Activated CD8-positive, alpha-beta T cell treated with anti-CD3 and anti-CD28 coated beads, Interleukin-2, amount 10 ng/mL, durations not matched to agents 7 days and 5 days (primary cell): Measurements from ENCODE around the gene SLAMF6. TPM values are rescaled to one million over a fixed set of nuclear protein-coding genes. Genes with fewer than 3 reads are reported as not detected.
A peak's percentile ranks its signal among the peaks of the same experiment; 100 is the strongest.

Experiments
- ATAC-seq: fragments of 150-1000 bp; cut with Tn5 transposase; one replicate; pipeline ENCODE4 v1.10.0; 2021; ENCODE audit warnings: moderate library complexity
- CTCF ChIA-PET: fragments of 350-600 bp; sonication (Branson Sonifier 250); formaldehyde crosslinking; loops from one replicate; lab custom pipeline; 2021; ENCODE audit warnings: antibody characterized with exemption; lab: Charles Lee
- POLR2A ChIA-PET: fragments of 350-600 bp; sonication (Branson Sonifier 250); formaldehyde crosslinking; loops from one replicate; lab custom pipeline; 2021; ENCODE audit warnings: antibody characterized with exemption; lab: Charles Lee
- DNase-seq: peaks from one replicate; pipeline ENCODE4 v3.0.0-alpha.2; 2020
- H3K27ac Mint-ChIP-seq: one replicate; pipeline ENCODE4 v1.8.0; 2021; ENCODE audit warnings: mild to moderate bottlenecking, mixed read lengths
- H3K27me3 Mint-ChIP-seq: one replicate; pipeline ENCODE4 v1.8.0; 2021; ENCODE audit warnings: low read depth, mixed read lengths
- H3K36me3 Mint-ChIP-seq: one replicate; pipeline ENCODE4 v1.8.0; 2021; ENCODE audit warnings: low read depth, mixed read lengths
- H3K4me1 Mint-ChIP-seq: one replicate; pipeline ENCODE4 v1.8.0; 2021; ENCODE audit warnings: low read depth, mixed read lengths
- H3K4me3 Mint-ChIP-seq: one replicate; pipeline ENCODE4 v1.8.0; 2021; ENCODE audit warnings: mild to moderate bottlenecking, mixed read lengths
- H3K9me3 Mint-ChIP-seq: one replicate; pipeline ENCODE4 v1.8.0; 2022; ENCODE audit warnings: mixed read lengths; ENCODE audit not compliant: insufficient read depth
- total RNA-seq, 2 experiments: library from RNA; stranded (reverse); gene quantifications; one replicate each; pipeline ENCODE4 v1.2.3, GENCODE V29; 2021

Gene SLAMF6
- total RNA-seq, 2 experiments from 2014 or later = 23.9 to 24.7 TPM

DNA sequence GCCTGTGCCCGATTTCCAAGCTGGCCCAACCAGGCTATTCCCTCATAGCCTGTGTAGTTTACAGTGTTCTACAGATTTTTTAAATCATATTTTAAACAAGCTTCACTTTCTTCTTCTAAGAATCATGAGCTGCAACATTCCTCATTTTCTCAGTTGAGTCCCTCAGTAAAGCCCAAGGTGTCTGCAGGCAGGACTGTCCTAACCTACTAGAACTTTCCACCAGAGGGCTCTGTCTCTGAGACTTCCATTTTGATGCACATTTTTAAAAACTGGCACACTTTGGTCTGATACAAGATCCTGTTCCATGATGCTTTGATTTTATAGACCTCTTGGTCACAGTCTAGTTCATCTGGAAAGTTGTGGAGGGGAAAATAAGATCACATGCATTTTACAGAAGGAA, 21.6 kb upstream of the SLAMF6 start:
- peak; percentile 45 for DNase-seq
- H3K27ac Mint-ChIP-seq = peak overlapping the region; percentile 30

DNA sequence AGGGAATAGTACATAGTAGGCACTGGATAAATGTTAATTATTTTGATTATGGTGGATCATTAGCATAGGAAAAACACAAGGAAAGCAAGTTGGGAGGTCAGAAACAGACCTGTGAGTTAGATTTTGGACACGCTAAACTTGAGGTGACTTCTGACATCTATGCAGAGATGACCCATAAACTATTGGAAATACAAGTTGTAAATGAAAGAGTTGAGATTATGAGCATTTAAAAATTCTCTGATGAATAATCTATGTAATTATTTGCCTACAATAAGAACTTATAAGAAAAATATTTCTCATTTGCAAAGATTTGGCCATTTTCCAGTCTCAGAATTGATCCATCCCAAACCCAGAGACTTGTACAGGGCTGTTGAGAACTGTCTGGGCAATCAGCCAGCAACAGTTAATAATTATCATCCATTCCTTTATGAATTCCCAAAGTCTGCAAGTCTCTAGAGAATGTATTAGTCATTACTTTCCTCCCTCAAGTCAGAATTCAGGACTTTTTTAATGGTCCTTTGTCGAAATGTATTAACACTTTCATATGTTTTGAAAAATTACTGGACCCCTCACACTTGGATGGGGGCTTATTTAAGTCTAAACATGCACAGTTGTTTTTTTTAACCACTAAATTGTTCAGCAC, 19.4 kb upstream of the SLAMF6 start:
- no peak overlapping the region for H3K4me3 Mint-ChIP-seq
- DNase-seq (no peak), ATAC-seq (no peak)
- H3K27ac Mint-ChIP-seq = no peak overlapping the region
- ChIA-PET CTCF (interaction anchor here (0.7 to 4.6 kb wide), 9 partner anchors 12 to 114 kb away, joined by 3 to 64 read pairs (median 15); partner anchors contain the start of gene SLAMF6), POLR2A (no interaction called here)
- H3K36me3 Mint-ChIP-seq = peaks cover 17% of the 10 kb centered on the region
- no peaks in the 10 kb centered on the region for H3K27me3 Mint-ChIP-seq
- peaks cover 5% of the 10 kb centered on the region for H3K9me3 Mint-ChIP-seq
- peaks cover 56% of the 10 kb centered on the region for H3K4me1 Mint-ChIP-seq

More for the DNA sequence above, 21.6 kb upstream of the SLAMF6 start:
- ChIA-PET CTCF (interaction anchor here (0.8 to 3.2 kb wide), 29 partner anchors 10 to 168 kb away, joined by 3 to 64 read pairs (median 6); partner anchors contain the start of gene SLAMF6), POLR2A (no interaction called here)
- peaks cover 45% of the 10 kb centered on the region for H3K4me1 Mint-ChIP-seq
- H3K4me3 Mint-ChIP-seq = no peak overlapping the region
- no peaks in the 10 kb centered on the region for H3K9me3 Mint-ChIP-seq
- H3K36me3 Mint-ChIP-seq = peaks cover 17% of the 10 kb centered on the region
- ATAC-seq = peak; percentile 30
- H3K27me3 Mint-ChIP-seq = no peaks in the 10 kb centered on the region

GRCh38 chr1:160541622-160542302, 18.7 kb upstream of the SLAMF6 start:
- Mint-ChIP-seq H3K9me3 (peaks cover 11% of the 10 kb centered on the region), H3K4me3 (no peak overlapping the region), H3K27me3 (no peaks in the 10 kb centered on the region), H3K36me3 (peaks cover 18% of the 10 kb centered on the region), H3K27ac (no peak overlapping the region), H3K4me1 (peaks cover 56% of the 10 kb centered on the region)
- DNase-seq (no peak), ATAC-seq (no peak)
- ChIA-PET POLR2A (interaction anchor here (2.1 to 2.5 kb wide), 2 partner anchors 19 to 65 kb away, joined by 11 to 17 read pairs; partner anchors contain the start of gene SLAMF6), CTCF (interaction anchor here (0.7 to 4.6 kb wide), 17 partner anchors 8 to 113 kb away, joined by 3 to 60 read pairs (median 5); partner anchors contain the start of gene SLAMF6)

- POLR2A ChIA-PET = interaction anchor here (0.9 to 2.5 kb wide), 4 partner anchors 9 to 66 kb away, joined by 3 to 17 read pairs (median 7); partner anchors contain the start of gene SLAMF6
- no peak for ATAC-seq
These were observed 17.8 kb upstream of the SLAMF6 start for GRCh38 chr1:160540859-160541233.

DNA sequence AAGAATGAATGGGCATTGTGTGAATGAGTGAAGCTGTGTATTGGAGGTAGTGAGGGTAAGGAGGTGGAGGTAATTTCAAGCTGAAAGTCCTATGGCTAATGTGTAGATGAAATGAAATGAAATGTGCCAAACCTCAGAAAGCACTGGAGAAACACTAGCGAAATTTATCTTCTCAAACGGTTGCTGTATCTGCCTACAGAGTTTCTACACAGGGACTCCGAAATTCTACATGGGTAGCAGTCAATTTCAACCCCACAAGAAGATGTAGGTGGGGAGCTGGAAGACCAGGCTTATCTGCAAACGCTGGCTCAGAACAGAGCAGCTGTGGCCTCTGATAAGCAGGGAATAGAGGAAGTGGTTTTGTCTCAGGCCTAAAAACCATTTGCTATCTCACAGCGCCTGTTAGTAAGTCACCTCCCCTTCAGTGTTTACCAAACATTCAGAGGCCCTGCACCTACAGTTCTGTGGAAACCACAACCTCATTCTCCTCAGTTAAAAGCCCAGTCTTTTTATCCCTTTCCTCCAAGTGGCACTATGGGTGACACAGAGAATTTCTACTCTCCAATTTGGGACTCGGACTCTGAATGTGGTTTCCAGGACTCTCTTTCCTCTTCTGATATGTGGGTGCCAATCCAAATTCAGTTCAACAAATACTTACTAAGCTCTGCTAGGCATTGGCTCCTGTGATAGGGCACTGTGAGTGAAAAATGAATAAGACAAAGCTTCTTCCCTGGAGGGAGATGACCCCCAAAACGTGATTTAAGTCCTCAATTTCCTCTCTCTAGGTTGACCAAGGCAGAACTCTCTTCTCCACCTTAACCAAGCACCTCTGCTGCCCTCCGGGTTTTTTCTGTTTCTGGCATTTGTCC, 17.2 kb upstream of the SLAMF6 start:
- Mint-ChIP-seq H3K9me3 (peaks cover 23% of the 10 kb centered on the region), H3K4me3 (peak overlapping the region; percentile 58), H3K27ac (peak overlapping the region; percentile 89), H3K36me3 (peaks cover 25% of the 10 kb centered on the region), H3K27me3 (no peaks in the 10 kb centered on the region), H3K4me1 (peaks cover 54% of the 10 kb centered on the region)
- ATAC-seq = peak; percentile 95
- POLR2A ChIA-PET = interaction anchor here (0.8 to 2.5 kb wide), 8 partner anchors 10 to 87 kb away, joined by 3 to 17 read pairs (median 3); partner anchors contain the start of gene SLAMF6
- CTCF ChIA-PET = interaction anchor here (0.7 to 4.6 kb wide), 26 partner anchors 10 to 135 kb away, joined by 3 to 60 read pairs (median 5); partner anchors contain the start of genes CD84 and SLAMF6
- DNase-seq = peak; percentile 76

More at GRCh38 chr1:160540859-160541233, 17.8 kb upstream of the SLAMF6 start:
- CTCF ChIA-PET = interaction anchor here (0.7 to 4.6 kb wide), 26 partner anchors 9 to 134 kb away, joined by 3 to 60 read pairs (median 4); partner anchors contain the start of genes CD84 and SLAMF6
- peak overlapping the region; percentile 58 for H3K4me3 Mint-ChIP-seq
- H3K4me1 Mint-ChIP-seq = peaks cover 56% of the 10 kb centered on the region
- peaks cover 19% of the 10 kb centered on the region for H3K9me3 Mint-ChIP-seq
- H3K36me3 Mint-ChIP-seq = peaks cover 22% of the 10 kb centered on the region
- H3K27me3 Mint-ChIP-seq = no peaks in the 10 kb centered on the region
- no peak for DNase-seq
- H3K27ac Mint-ChIP-seq = peak overlapping the region; percentile 89

GRCh38 chr1:160539684-160539989, 16.6 kb upstream of the SLAMF6 start:
- DNase-seq (no peak), ATAC-seq (no peak)
- Mint-ChIP-seq H3K27me3 (no peaks in the 10 kb centered on the region), H3K4me1 (peaks cover 48% of the 10 kb centered on the region), H3K36me3 (peaks cover 23% of the 10 kb centered on the region), H3K9me3 (peaks cover 25% of the 10 kb centered on the region), H3K27ac (peak overlapping the region; percentile 89), H3K4me3 (peak overlapping the region; percentile 58)
- CTCF ChIA-PET = interaction anchor here (1.0 to 4.6 kb wide), 13 partner anchors 10 to 111 kb away, joined by 3 to 60 read pairs (median 10); partner anchors contain the start of genes CD84 and SLAMF6
- POLR2A ChIA-PET = interaction anchor here (0.8 to 2.5 kb wide), 6 partner anchors 15 to 87 kb away, joined by 3 to 17 read pairs (median 4); partner anchors contain the start of gene SLAMF6

GRCh38 chr1:160538985-160539651, 16.1 kb upstream of the SLAMF6 start:
- no peaks in the 10 kb centered on the region for H3K27me3 Mint-ChIP-seq
- H3K4me1 Mint-ChIP-seq = peaks cover 43% of the 10 kb centered on the region
- peaks cover 26% of the 10 kb centered on the region for H3K9me3 Mint-ChIP-seq
- ATAC-seq = no peak
- H3K27ac Mint-ChIP-seq = no peak overlapping the region
- CTCF ChIA-PET = interaction anchor here (0.8 to 4.6 kb wide), 9 partner anchors 11 to 241 kb away, joined by 3 to 60 read pairs (median 11); partner anchors contain the start of gene SLAMF6
- POLR2A ChIA-PET = interaction anchor here (1.0 to 2.5 kb wide), 4 partner anchors 17 to 88 kb away, joined by 3 to 17 read pairs (median 7); partner anchors contain the start of gene SLAMF6
- H3K4me3 Mint-ChIP-seq = no peak overlapping the region
- no peak for DNase-seq
- H3K36me3 Mint-ChIP-seq = peaks cover 23% of the 10 kb centered on the region

GRCh38 chr1:160537714-160538665, 14.9 kb upstream of the SLAMF6 start:
- peaks cover 33% of the 10 kb centered on the region for H3K9me3 Mint-ChIP-seq
- CTCF ChIA-PET = interaction anchor here (1.0 to 4.6 kb wide), 2 partner anchors 15 to 68 kb away, joined by 5 to 60 read pairs; partner anchors contain the start of gene SLAMF6
- DNase-seq (no peak), ATAC-seq (no peak)
- no peak overlapping the region for H3K27ac Mint-ChIP-seq
- no peaks in the 10 kb centered on the region for H3K27me3 Mint-ChIP-seq
- H3K36me3 Mint-ChIP-seq = peaks cover 28% of the 10 kb centered on the region
- POLR2A ChIA-PET = no interaction called here
- H3K4me1 Mint-ChIP-seq = peaks cover 37% of the 10 kb centered on the region
- no peak overlapping the region for H3K4me3 Mint-ChIP-seq

GRCh38 chr1:160534823-160535605, 12.0 kb upstream of the SLAMF6 start:
- Mint-ChIP-seq H3K27me3 (no peaks in the 10 kb centered on the region), H3K9me3 (peaks cover 40% of the 10 kb centered on the region), H3K27ac (no peak overlapping the region), H3K36me3 (peaks cover 27% of the 10 kb centered on the region), H3K4me3 (no peak overlapping the region), H3K4me1 (peaks cover 21% of the 10 kb centered on the region)
- ChIA-PET CTCF (interaction anchor here (1.3 to 2.0 kb wide), 4 partner anchors 9 to 71 kb away, joined by 4 to 8 read pairs (median 6); partner anchors contain the start of gene SLAMF6), POLR2A (interaction anchor here (0.6 kb wide), 1 partner anchor 15 kb away, joined by 3 read pairs; no protein-coding TSS in a partner anchor)
- DNase-seq (no peak), ATAC-seq (no peak)
